ENCODE measurements around the gene EXT2.

The EXT2 gene

GRCh38 chr11:44088377-44088776, 7.1 kb upstream of the EXT2 start:
- no peak for DNase-seq

GRCh38 chr11:44088871-44089270, 6.6 kb upstream of the EXT2 start:
- no peak for DNase-seq

- no peak for DNase-seq
Measured at GRCh38 chr11:44090539-44090938, 4.9 kb upstream of the EXT2 start.

- peak; percentile 77 for DNase-seq
Measured at GRCh38 chr11:44094260-44094868, 1.1 kb upstream of the EXT2 start.

GRCh38 chr11:44096360-44097185, 1.1 kb downstream of the EXT2 start:
- no peak for DNase-seq

- DNase-seq = no peak
Measured at GRCh38 chr11:44097821-44098220, 2.3 kb downstream of the EXT2 start.

- DNase-seq = no peak
Measured at GRCh38 chr11:44101098-44101497, 5.6 kb downstream of the EXT2 start.

- DNase-seq = no peak
Measured at GRCh38 chr11:44104481-44105294, 9.2 kb downstream of the EXT2 start.

GRCh38 chr11:44108260-44108659, 12.8 kb downstream of the EXT2 start:
- no peak for DNase-seq

- peak; percentile 21 for DNase-seq
Measured at GRCh38 chr11:44110231-44110679, 14.8 kb downstream of the EXT2 start.

GRCh38 chr11:44112091-44112821, 16.8 kb downstream of the EXT2 start:
- peak; percentile 10 for DNase-seq

- DNase-seq = no peak
Measured at GRCh38 chr11:44113018-44113417, 17.5 kb downstream of the EXT2 start.

GRCh38 chr11:44113572-44113971, 18.1 kb downstream of the EXT2 start:
- no peak for DNase-seq

- no peak for DNase-seq
Measured at GRCh38 chr11:44116234-44116830, 20.9 kb downstream of the EXT2 start.

- no peak for DNase-seq
Measured at GRCh38 chr11:44120169-44120568, 24.7 kb downstream of the EXT2 start.

- no peak for DNase-seq
Measured at GRCh38 chr11:44125598-44125997, 30.1 kb downstream of the EXT2 start.

GRCh38 chr11:44126304-44126703, 30.8 kb downstream of the EXT2 start:
- no peak for DNase-seq

GRCh38 chr11:44127130-44127529, 31.7 kb downstream of the EXT2 start:
- DNase-seq = no peak

- DNase-seq = no peak
Measured at GRCh38 chr11:44128729-44129128, 33.3 kb downstream of the EXT2 start.

- no peak for DNase-seq
Measured at GRCh38 chr11:44130751-44131150, 35.3 kb downstream of the EXT2 start.

- DNase-seq = peak; percentile 6
Measured at GRCh38 chr11:44133335-44133946, 38.0 kb downstream of the EXT2 start.

GRCh38 chr11:44134625-44135024, 39.1 kb downstream of the EXT2 start:
- no peak for DNase-seq
